SIG-M5 treated with dmso at 0.1 percent for 504 hours (cell line): Measurements from ENCODE around the gene YIPF6.
"Not testable (repeated sequence)": the region's sequence is repeated elsewhere in the genome, so short reads cannot be mapped to it uniquely, and the experiment has no call there.

Experiments used
- DNase-seq: peaks from one replicate; lab custom pipeline; 2025; ENCODE audit not compliant: unreplicated experiment; lab: John Stamatoyannopoulos, UW

Gene YIPF6

DNA sequence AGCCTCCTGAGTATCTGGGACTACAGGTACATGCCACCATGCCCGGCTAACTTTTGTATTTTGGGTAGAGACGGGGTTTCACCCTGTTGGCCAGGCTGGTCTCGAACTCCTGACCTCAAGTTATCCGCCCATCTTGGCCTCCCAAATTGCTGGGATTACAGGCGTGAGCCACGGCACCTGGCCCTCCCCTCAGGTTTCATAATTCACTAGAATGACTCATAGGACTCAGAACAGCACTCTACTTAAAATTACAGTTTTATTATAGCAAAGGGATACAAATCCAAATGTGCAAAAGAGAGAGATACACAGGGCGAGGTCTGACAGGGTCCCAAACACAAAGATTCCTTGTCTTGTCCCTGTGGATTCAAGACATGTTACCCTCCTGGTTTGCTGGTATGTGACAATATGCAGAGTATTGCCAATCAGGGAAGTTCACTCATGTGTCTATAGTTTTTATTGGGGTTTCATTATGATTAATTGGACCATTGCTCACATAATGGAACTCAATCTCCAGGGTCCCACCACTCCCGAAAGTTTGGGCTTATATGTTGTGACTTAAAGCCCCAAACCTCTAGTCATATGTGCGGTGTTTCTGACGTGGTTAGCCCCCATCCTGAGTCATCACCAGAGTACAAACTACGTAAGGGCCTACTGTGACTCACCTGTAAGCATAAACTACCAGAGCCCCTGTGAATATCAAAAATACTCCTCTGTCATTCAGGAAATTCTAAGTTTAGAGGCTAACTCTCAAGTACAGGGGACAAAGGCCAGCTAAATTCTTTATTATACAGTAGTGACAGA, 5.2 kb downstream of the YIPF6 start:
- DNase-seq: no peak

DNA sequence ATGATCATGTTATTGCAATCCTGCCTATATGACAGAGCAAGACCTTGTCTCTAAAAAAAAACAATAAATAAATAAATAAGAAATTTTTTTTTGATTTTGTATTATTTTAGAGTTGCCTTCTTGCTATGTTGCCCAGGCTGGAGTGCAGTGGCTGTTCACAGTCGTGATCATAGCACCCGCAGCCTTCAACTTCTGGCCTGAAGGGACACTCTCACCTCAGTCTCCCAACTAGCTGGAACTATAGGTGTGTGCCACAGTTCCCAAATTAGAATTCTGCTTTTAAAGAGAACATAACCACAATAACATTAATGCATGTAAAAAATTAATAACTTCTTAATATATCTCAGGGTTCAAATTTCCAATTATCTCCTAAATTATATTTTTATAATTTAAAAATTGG, 7.8 kb downstream of the YIPF6 start:
- no peak for DNase-seq

DNA sequence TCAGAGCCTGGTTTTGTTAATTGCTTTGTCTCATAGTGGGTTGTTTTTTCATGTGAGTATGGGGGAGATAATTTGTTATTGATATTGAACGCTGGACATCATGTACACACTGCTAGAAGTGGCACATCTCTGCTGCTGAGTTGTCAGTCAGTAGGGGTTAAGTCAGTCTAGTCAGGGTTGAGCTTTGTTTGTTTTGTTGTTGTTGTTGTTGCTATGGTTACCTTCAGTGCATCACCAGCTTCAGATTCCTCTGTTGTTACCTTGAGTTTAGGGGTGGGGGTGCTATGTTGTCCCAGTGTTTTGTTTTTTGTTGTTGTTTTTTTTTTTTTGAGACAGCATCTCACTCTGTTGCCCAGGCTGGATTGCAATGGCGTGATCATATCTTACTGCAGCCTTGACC, 9.9 kb downstream of the YIPF6 start:
- no peak for DNase-seq

DNA sequence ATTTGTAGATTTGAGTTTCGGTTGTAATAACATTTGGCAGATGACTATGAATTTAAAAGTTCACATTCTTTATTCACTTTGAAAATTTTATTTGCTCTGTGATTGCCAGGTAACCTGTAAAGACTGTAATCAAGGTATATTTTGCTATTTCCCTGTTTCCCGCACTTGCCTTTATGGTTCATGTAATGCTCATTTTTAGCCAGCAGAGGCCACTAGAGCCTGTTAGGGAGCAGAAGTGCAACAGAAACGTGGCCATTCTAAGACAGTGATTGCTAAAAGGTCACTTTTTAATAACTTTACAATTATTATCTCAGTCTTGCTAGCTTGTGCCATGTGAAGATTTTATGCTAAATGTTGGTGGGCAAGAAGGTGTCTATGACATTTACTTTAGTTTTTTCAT, 12.4 kb downstream of the YIPF6 start:
- DNase-seq: peak; percentile 12

DNA sequence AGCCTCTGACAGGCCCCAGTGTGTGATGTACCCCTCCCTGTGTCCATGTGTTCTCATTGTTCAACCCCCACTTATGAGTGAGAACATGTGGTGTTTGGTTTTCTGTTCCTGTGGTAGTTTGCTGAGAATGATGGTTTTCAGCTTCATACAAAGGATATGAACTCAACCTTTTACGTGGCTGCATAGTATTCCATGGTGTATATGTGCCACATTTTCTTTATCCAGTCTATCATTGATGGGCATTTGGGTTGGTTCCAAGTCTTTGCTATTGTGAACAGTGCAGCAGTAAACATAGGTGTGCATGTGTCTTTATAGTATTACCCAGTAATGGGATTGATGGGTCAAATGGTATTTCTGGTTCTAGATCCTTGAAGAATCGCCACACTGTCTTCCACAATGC, 25.8 kb downstream of the YIPF6 start:
- not testable (repeated sequence) for DNase-seq

DNA sequence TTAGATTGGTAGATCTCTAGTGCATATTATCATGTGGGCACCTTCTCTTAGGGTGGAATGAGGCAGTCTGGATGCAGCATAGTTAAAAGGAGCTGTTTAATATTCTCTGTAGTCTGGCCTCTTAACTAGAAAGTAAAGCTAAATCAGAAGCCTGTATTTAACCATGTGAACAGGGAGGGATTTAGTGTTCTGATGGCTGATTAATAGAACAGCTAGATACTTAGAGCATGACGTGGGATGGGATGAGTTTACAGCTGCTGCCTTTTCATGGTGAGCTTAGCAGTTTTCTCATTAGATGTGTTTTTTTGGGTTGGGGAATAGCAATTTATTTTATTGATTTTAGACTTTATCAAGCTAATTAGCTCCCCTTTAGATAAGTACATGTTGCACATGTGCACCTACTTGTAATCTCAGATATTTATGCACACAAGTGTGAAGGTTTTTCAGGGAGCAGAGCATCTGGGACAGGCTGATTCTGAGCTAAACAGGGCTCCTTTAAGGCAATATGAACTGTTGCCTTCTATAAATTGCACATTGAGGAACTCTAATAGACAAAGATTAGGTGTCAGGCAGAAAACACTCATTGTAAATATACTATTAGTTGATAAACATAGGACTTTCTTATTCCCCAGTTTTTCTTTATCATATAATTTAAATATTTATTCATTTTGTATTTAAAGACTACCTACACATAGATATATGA, 34.1 kb downstream of the YIPF6 start:
- DNase-seq: no peak

DNA sequence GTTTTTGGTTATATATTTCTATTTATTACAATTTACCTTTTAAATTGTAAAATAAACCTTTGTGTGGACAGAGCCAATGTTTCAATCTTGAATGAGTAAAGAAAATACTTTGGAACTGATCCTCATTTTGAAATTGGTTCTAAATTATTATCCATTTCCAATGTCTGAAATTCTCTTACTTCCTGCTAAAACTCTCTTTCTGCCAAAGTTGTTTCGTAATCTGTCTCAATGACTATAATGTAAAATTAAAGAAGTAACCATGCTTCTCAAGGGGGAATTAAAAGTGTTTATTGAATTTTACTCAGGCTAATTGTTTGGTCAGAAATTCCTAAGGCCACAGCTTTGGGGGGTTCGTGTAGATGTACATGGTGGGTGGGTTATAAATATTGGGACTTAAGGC, 34.8 kb downstream of the YIPF6 start:
- DNase-seq: no peak

DNA sequence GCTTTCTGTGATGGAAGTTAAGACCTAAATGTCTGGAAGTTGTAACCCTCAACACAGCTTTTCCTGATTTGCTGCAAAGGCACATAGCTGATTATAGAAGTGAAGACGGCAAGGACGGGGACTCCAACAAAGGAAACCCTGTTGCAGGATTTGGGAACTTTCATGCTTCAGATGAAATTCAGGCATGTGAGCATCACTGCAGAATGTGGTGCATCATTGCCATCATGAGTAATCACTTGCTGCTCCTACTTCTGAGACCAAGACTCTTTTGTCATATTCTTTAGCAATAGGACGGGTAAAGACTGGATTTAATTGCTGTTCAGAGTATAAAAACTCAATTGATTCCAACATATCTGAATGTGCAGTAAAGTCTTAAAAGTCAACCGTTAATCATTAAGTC, 35.8 kb downstream of the YIPF6 start:
- no peak for DNase-seq

DNA sequence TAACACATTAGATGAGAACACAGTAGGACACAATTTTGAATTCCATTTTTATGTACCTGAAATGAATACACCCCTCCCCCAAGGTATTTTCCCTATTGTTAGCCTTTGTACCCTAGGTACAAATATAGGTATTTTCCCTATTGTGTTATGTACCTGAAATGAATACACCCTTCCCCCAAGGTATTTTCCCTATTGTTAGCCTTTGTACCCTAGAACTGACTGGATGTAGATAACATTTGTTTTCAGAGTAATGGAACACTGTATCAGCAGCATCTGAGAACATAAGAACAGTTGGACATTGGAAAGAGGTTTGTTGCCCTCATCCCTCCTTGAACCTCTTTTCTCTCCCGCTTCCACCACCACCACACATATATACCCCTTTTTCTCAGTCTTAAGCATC, 37.6 kb downstream of the YIPF6 start:
- DNase-seq: no peak

DNA sequence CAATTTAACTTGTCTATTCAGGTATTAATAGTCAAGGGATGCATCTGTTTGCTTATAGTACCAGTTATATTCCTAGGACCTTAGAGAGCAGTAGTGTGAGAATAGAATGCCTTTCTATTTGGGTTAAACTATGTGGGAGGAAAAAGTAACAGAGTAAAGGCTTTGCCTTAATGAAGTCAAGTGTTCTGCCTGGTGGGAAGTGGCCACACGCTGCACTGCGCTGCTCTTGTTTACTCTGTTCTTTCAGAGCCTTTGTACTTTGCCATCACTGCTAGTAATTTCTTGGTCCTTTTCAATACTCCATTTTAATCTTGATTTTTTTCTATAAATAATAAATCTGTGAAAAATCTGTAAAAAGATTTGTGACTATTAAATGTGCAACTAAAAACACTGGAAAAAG, 38.0 kb downstream of the YIPF6 start:
- DNase-seq: no peak

DNA sequence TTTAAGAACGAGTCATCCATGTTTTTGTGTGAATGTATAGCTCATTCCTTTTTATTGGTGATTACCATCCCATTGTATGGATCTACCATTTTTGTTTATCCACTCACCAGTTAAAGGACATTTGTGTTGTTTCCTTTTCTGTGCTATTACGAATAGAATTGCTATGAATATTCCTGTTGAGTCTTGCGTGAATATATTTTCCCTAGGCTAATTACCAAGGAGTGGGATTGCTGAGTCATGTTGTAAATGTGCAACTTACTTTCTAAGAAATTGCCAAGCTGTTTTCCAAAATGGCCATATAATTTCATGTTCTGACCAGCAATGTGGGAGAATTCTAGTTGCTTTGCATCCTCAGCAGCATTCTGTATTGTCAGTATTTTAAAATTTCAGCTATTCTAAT, 51.3 kb downstream of the YIPF6 start:
- no peak for DNase-seq

DNA sequence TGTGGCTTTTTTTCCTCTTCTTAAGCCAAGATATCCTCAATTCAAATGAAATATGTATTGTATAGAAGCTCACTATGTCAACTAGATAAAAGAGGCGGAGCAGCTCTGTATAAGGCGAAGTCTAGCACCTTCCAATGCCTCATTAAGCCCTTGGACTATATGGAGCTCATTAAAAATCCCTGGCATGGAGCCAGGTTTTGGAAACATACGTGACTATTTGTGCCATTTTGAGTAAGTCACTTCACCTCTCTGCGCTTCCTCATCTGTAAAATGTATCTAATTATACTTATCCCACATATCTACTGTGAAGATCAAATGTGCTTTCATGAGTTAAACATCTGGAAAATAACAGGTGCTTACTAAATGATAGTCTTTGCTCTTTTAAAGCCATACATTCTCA, 57.2 kb downstream of the YIPF6 start:
- DNase-seq: no peak

DNA sequence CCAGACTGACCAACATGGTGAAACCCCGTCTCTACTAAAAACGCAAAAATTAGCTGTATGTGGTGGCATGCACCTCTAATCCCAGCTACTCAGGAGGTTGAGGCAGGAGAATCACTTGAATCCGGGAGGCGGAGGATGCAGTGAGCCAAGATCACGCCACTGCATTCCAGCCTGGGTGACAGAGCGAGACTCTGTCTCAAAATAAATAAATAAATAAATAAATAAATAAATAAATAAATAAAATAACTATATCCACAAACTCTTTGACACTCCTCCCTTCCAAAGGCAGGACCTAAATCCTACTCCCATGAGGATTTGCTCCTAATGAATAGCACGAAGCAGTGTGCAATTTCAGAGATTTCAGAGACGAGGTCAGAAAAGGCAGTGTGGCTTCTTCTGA, 58.3 kb downstream of the YIPF6 start:
- DNase-seq: not testable (repeated sequence)

DNA sequence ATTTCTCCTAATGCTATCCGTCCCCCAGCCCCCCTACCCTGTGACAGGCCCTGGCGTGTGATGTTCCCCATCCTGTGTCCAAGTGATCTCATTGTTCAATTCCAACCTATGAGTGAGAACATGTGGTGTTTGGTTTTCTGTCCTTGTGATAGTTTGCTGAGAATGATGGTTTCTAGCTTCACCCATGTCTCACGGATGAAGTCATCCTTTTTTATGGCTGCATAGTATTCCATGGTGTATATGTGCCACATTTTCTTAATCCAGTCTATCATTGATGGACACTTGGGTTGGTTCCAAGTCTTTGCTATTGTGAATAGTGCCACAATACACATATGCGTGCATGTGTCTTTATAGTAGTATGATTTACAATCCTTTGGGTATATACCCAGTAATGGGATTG, 61.1 kb downstream of the YIPF6 start:
- DNase-seq: not testable (repeated sequence)

DNA sequence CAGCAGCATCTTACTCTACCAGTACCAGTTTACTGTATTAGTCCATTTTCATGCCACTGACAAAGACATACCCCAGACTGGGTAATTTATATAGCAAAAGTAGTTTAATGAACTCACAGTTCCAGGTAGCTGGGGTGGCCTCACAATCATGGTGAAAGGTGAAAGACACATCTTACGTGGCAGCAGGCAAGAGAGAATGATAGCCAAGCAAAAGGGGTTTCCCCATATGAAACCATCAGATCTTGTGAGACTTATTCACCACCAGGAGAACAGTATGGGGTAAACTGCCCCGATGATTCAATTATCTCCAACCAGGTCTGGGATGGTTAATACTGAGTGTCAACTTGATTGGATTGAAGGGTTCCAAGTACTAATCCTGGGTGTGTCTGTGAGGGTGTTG, 69.3 kb downstream of the YIPF6 start:
- no peak for DNase-seq

DNA sequence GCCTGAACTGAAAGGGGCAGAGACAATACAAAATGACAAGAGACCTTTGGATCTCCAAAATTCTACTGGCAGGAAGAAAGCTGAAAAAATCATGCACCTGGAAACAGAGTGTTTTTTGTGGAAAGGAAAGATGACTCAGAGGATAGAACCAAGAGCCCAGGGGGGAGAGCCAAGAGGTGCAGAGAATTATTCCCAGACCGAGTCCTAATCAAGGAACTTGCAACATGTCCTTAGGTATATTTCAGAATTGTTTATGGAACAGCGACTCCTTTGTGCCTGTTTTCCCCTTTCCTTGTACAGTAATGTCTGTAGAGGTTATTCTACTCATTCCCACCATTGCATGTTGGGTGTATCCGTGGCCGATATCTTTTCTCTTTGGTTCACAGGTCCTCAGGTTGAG, 71.7 kb downstream of the YIPF6 start:
- no peak for DNase-seq

DNA sequence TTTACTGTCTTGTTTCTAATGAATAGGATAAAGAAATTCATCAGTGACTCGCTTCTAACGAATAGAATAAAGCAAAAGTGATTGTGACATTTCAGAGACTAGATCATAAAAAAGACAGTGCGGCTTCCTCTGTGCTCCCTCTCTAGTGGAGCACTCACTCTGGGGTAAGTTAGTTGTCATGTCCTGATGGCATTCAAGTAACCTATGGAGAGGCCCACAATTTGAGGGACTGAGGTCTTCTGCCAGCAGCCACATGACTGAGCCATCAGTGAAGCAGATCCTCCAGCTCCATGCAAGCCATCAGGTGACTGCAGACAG, 72.4 kb downstream of the YIPF6 start:
- DNase-seq: no peak

DNA sequence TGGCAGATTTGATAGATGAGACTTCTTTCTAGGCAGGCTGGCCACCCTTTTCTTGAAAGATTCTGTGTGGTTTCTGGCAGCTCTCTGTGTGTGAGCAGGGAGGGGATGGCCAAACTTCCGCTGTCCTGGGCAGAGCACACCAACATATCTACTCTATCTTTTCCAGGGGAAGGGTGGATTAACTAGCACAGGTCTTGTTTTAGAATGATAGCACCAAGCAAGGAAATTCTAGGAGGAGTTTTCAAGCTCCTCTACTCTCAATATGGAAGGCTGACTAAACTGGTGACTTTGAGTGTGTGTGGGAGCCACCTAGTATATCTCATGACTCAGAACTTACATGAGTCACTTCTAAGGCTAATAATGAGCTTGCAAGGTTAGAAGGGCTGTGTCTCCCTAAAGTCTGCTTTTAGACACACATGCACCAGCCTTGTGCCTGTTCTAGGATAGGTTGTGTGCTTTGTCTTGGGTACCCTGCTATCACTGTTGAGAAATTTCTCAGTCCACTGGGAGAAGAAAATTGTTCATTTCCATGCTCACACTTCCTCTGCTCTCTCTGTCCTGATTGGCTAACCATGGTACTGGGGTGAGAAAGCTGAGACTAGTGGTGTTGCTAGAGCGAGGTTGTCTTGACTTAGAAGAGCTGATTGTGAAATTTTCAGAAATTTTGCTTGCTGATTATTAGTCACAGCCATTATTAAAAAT, 72.9 kb downstream of the YIPF6 start:
- DNase-seq: peak; percentile 32

DNA sequence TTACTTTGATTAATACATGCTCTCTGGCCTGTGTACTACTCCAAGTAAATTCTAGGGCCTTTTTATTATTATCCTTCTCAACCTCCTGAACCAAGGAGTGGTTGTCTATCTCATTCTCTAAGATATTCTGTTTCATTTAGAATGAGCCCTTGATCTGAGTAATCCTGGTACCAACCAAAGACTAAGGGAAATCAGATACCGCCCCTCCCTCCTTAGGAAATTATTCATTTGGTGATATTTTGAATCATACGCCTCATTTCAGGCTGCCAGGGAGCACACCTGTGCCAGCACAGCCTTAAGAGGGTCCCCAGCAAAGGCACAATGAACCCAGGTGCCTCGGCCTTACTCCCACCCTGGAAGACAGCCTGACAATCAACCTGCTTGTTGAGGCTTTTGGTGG, 75.4 kb downstream of the YIPF6 start:
- no peak for DNase-seq

DNA sequence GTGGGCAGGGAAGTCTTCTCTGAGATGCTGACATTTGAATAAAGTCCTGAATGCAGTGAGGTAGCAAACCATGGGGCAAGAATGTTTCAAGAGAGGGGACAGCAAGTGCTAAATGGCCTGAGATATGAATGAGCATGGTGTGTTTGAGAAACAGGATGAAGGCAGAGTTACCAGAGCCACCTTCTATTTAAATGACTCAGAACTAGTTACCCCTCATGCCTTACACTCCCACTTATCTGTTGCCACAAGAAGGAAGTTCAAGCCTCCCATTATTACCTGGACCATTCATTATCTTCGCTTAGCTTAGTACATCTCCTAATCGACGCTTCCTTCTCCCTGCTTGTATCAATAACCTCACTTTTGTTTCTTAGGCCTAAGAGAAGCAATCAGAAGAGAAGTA, 81.0 kb downstream of the YIPF6 start:
- DNase-seq: no peak

DNA sequence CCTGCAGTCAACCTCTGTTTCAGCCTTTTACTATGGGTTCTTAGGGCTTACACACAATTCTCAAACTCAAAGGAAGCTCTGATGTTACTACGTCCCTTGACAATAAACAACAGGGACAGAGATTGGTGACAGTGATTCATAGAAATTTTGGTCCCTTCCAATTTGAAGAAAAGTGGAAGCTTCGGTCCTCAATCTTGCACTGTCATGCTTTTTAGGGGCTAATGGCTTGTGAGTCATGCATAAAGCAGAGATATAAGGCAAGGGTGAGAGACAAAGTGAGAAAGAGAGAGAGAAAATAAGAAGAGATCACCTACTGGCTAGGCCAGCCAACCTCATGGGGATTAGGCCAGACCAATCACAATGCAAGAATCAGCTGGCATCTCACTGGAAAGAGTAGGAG, 85.4 kb downstream of the YIPF6 start:
- no peak for DNase-seq
